Measurements from ENCODE around the gene CASP10.

CASP10 gene

GRCh38 chr2:201219328-201220096, 36.6 kb downstream of the CASP10 start:
- H3K27ac ChIP-seq (ENCODE audit: low read length) = no peak overlapping the region

GRCh38 chr2:201220102-201220570, 37.2 kb downstream of the CASP10 start:
- Histone ChIP-seq H3K9me3 (ENCODE audit: control insufficient read depth in 2 of 2, low read length in 2 of 2) (no peaks in the 10 kb centered on the region), H3K27me3 (ENCODE audit: control insufficient read depth in 1 of 2, insufficient read depth in 2 of 2, low read length in 2 of 2) (no peaks in the 10 kb centered on the region), H3K4me1 (ENCODE audit: control insufficient read depth, insufficient read depth, low read length) (no peaks in the 10 kb centered on the region), H3K36me3 (ENCODE audit: control insufficient read depth in 2 of 2, insufficient read depth in 2 of 2, low read length in 2 of 2) (no peaks in the 10 kb centered on the region), H3K27ac (ENCODE audit: low read length) (no peak overlapping the region), H3K4me3 (ENCODE audit: low read length in 2 of 2) (no peak overlapping the region), H3K9ac (ENCODE audit: low read length in 2 of 2) (no peak overlapping the region)

More at GRCh38 chr2:201219328-201220096, 36.6 kb downstream of the CASP10 start:
- H3K36me3 ChIP-seq (ENCODE audit: control insufficient read depth in 2 of 2, insufficient read depth in 2 of 2, low read length in 2 of 2) = no peaks in the 10 kb centered on the region
- no peaks in the 10 kb centered on the region for H3K4me1 ChIP-seq (ENCODE audit: control insufficient read depth, insufficient read depth, low read length)
- no peak overlapping the region for H3K9ac ChIP-seq (ENCODE audit: low read length in 2 of 2)
- H3K4me3 ChIP-seq (ENCODE audit: low read length in 2 of 2) = no peak overlapping the region
- H3K27me3 ChIP-seq (ENCODE audit: control insufficient read depth in 1 of 2, insufficient read depth in 2 of 2, low read length in 2 of 2) = no peaks in the 10 kb centered on the region
- H3K9me3 ChIP-seq (ENCODE audit: control insufficient read depth in 2 of 2, low read length in 2 of 2) = no peaks in the 10 kb centered on the region

- Histone ChIP-seq H3K9me3 (ENCODE audit: control insufficient read depth in 2 of 2, low read length in 2 of 2) (no peaks in the 10 kb centered on the region), H3K4me1 (ENCODE audit: control insufficient read depth, insufficient read depth, low read length) (no peaks in the 10 kb centered on the region), H3K36me3 (ENCODE audit: control insufficient read depth in 2 of 2, insufficient read depth in 2 of 2, low read length in 2 of 2) (no peaks in the 10 kb centered on the region), H3K4me3 (ENCODE audit: low read length in 2 of 2) (no peak overlapping the region), H3K27ac (ENCODE audit: low read length) (no peak overlapping the region), H3K27me3 (ENCODE audit: control insufficient read depth in 1 of 2, insufficient read depth in 2 of 2, low read length in 2 of 2) (no peaks in the 10 kb centered on the region), H3K9ac (ENCODE audit: low read length in 2 of 2) (no peak overlapping the region)
Measured at GRCh38 chr2:201223089-201224073, 40.4 kb downstream of the CASP10 start.

- no peak overlapping the region for H3K4me3 ChIP-seq (ENCODE audit: low read length in 2 of 2)
- no peaks in the 10 kb centered on the region for H3K4me1 ChIP-seq (ENCODE audit: control insufficient read depth, insufficient read depth, low read length)
- H3K27ac ChIP-seq (ENCODE audit: low read length) = no peak overlapping the region
- no peaks in the 10 kb centered on the region for H3K9me3 ChIP-seq (ENCODE audit: control insufficient read depth in 2 of 2, low read length in 2 of 2)
- H3K36me3 ChIP-seq (ENCODE audit: control insufficient read depth in 2 of 2, insufficient read depth in 2 of 2, low read length in 2 of 2) = no peaks in the 10 kb centered on the region
- no peak overlapping the region for H3K9ac ChIP-seq (ENCODE audit: low read length in 2 of 2)
- H3K27me3 ChIP-seq (ENCODE audit: control insufficient read depth in 1 of 2, insufficient read depth in 2 of 2, low read length in 2 of 2) = no peaks in the 10 kb centered on the region
Measured at GRCh38 chr2:201228271-201228911, 45.5 kb downstream of the CASP10 start.

- H3K9me3 ChIP-seq (ENCODE audit: control insufficient read depth in 2 of 2, low read length in 2 of 2) = no peaks in the 10 kb centered on the region
- H3K36me3 ChIP-seq (ENCODE audit: control insufficient read depth in 2 of 2, insufficient read depth in 2 of 2, low read length in 2 of 2) = no peaks in the 10 kb centered on the region
- H3K9ac ChIP-seq (ENCODE audit: low read length in 2 of 2) = no peak overlapping the region
- no peak overlapping the region for H3K4me3 ChIP-seq (ENCODE audit: low read length in 2 of 2)
- H3K4me1 ChIP-seq (ENCODE audit: control insufficient read depth, insufficient read depth, low read length) = no peaks in the 10 kb centered on the region
- no peak overlapping the region for H3K27ac ChIP-seq (ENCODE audit: low read length)
- H3K27me3 ChIP-seq (ENCODE audit: control insufficient read depth in 1 of 2, insufficient read depth in 2 of 2, low read length in 2 of 2) = no peaks in the 10 kb centered on the region
Measured at GRCh38 chr2:201228912-201229290, 46.0 kb downstream of the CASP10 start.

- Histone ChIP-seq H3K36me3 (ENCODE audit: control insufficient read depth in 2 of 2, insufficient read depth in 2 of 2, low read length in 2 of 2) (no peaks in the 10 kb centered on the region), H3K27ac (ENCODE audit: low read length) (no peak overlapping the region), H3K9me3 (ENCODE audit: control insufficient read depth in 2 of 2, low read length in 2 of 2) (no peaks in the 10 kb centered on the region), H3K4me1 (ENCODE audit: control insufficient read depth, insufficient read depth, low read length) (peaks cover 7% of the 10 kb centered on the region), H3K4me3 (ENCODE audit: low read length in 2 of 2) (no peak overlapping the region), H3K9ac (ENCODE audit: low read length in 2 of 2) (no peak overlapping the region), H3K27me3 (ENCODE audit: control insufficient read depth in 1 of 2, insufficient read depth in 2 of 2, low read length in 2 of 2) (no peaks in the 10 kb centered on the region)
Measured at GRCh38 chr2:201231781-201232466, 49.0 kb downstream of the CASP10 start.

GRCh38 chr2:201232467-201232815, 49.5 kb downstream of the CASP10 start:
- Histone ChIP-seq H3K9me3 (ENCODE audit: control insufficient read depth in 2 of 2, low read length in 2 of 2) (no peaks in the 10 kb centered on the region), H3K27ac (ENCODE audit: low read length) (no peak overlapping the region), H3K9ac (ENCODE audit: low read length in 2 of 2) (no peak overlapping the region), H3K4me3 (ENCODE audit: low read length in 2 of 2) (no peak overlapping the region), H3K4me1 (ENCODE audit: control insufficient read depth, insufficient read depth, low read length) (peaks cover 7% of the 10 kb centered on the region), H3K36me3 (ENCODE audit: control insufficient read depth in 2 of 2, insufficient read depth in 2 of 2, low read length in 2 of 2) (no peaks in the 10 kb centered on the region), H3K27me3 (ENCODE audit: control insufficient read depth in 1 of 2, insufficient read depth in 2 of 2, low read length in 2 of 2) (no peaks in the 10 kb centered on the region)

- no peak overlapping the region for H3K27ac ChIP-seq (ENCODE audit: low read length)
- H3K9me3 ChIP-seq (ENCODE audit: control insufficient read depth in 2 of 2, low read length in 2 of 2) = no peaks in the 10 kb centered on the region
- H3K36me3 ChIP-seq (ENCODE audit: control insufficient read depth in 2 of 2, insufficient read depth in 2 of 2, low read length in 2 of 2) = no peaks in the 10 kb centered on the region
- no peak overlapping the region for H3K9ac ChIP-seq (ENCODE audit: low read length in 2 of 2)
- H3K27me3 ChIP-seq (ENCODE audit: control insufficient read depth in 1 of 2, insufficient read depth in 2 of 2, low read length in 2 of 2) = no peaks in the 10 kb centered on the region
- H3K4me1 ChIP-seq (ENCODE audit: control insufficient read depth, insufficient read depth, low read length) = peaks cover 7% of the 10 kb centered on the region
- H3K4me3 ChIP-seq (ENCODE audit: low read length in 2 of 2) = peak overlapping the region in 1 of 2 donors; percentile 41
Measured at GRCh38 chr2:201233192-201233811, 50.4 kb downstream of the CASP10 start.

- no peaks in the 10 kb centered on the region for H3K36me3 ChIP-seq (ENCODE audit: control insufficient read depth in 2 of 2, insufficient read depth in 2 of 2, low read length in 2 of 2)
- no peaks in the 10 kb centered on the region for H3K9me3 ChIP-seq (ENCODE audit: control insufficient read depth in 2 of 2, low read length in 2 of 2)
- H3K4me3 ChIP-seq (ENCODE audit: low read length in 2 of 2) = peak overlapping the region in 1 of 2 donors; percentile 41
- no peak overlapping the region for H3K9ac ChIP-seq (ENCODE audit: low read length in 2 of 2)
- no peaks in the 10 kb centered on the region for H3K27me3 ChIP-seq (ENCODE audit: control insufficient read depth in 1 of 2, insufficient read depth in 2 of 2, low read length in 2 of 2)
- H3K4me1 ChIP-seq (ENCODE audit: control insufficient read depth, insufficient read depth, low read length) = peaks cover 7% of the 10 kb centered on the region
- no peak overlapping the region for H3K27ac ChIP-seq (ENCODE audit: low read length)
Measured at GRCh38 chr2:201233812-201234662, 51.1 kb downstream of the CASP10 start.

Data from stomach smooth muscle (tissue), 2 donors.